Caki2 (cell line): ENCODE data around the gene HOXB3. TPM values are rescaled to one million over a fixed set of nuclear protein-coding genes. Genes with fewer than 3 reads are reported as not detected.

Source experiments
- DNase-seq: peaks from one replicate; pipeline ENCODE4 v3.0.0-alpha.2; 2015; ENCODE audit warnings: low read depth
- in situ Hi-C: cut with HindIII; loops from 2 replicates; pipeline ENCODE4 v1.10.0; 2016; ENCODE audit warnings: low sequenced_read_pairs, low pct_unique_long_range_greater_than_20kb, mixed read lengths
- total RNA-seq: library from RNA; depleted of rRNA; stranded (reverse); fragments of >200 nt; shearing (Covaris generic); gene quantifications from 2 replicates; pipeline ENCODE4 v1.2.3, GENCODE V29; 2014; ENCODE audit warnings: low replicate concordance; rRNA removed

The HOXB3 gene
- 1.1 and 15.0 TPM in 2 replicates for total RNA-seq

DNA sequence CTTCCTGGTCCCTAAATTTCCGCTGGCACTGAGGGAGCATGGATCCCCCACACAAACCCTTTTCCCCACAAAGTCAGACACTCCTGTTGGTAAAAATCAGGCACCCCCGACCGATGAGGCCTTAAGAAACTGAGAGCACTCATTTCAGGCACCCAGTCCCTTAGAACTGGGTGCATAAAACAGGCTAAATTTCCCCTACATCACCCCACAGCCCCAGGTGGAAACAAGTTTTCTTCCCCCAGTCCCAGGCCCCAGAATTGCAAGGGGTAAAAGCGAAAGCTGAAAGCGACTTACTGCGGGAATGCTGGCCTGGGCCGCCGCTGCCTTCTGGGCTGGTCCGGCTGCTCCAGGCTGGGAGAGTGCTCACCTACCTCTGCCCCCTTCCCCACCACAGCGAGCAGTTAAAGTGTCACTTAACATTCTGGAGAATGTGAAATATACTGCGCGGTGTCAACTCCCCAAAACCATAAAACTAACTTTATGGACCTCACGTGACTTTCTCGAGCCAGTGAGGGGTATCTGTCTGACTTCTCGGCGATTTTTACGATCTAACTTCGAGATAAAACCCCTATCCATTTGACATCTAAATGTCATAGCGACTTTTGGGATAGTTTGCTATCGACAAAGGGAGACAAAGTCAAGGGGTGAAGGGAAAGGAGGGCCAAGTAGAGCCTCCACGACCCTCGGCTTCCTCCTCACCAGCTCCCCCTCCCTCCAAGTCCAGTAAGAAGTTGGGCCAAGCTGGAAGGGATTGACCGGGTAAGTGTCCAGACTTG is at the start of gene HOXB3:
TSS of gene HOXB3 (minus strand) at position 411 of the 776 bp plus-strand sequence. CDS start 37,767 bp downstream, outside the sequence.
- in situ Hi-C loops, result no loop called here
- DNase-seq, result no peak

- DNase-seq, result no peak
- in situ Hi-C loops, result no loop called here
These were observed 49.1 kb upstream of the HOXB3 start for GRCh38 chr17:48639136-48639535.

DNA sequence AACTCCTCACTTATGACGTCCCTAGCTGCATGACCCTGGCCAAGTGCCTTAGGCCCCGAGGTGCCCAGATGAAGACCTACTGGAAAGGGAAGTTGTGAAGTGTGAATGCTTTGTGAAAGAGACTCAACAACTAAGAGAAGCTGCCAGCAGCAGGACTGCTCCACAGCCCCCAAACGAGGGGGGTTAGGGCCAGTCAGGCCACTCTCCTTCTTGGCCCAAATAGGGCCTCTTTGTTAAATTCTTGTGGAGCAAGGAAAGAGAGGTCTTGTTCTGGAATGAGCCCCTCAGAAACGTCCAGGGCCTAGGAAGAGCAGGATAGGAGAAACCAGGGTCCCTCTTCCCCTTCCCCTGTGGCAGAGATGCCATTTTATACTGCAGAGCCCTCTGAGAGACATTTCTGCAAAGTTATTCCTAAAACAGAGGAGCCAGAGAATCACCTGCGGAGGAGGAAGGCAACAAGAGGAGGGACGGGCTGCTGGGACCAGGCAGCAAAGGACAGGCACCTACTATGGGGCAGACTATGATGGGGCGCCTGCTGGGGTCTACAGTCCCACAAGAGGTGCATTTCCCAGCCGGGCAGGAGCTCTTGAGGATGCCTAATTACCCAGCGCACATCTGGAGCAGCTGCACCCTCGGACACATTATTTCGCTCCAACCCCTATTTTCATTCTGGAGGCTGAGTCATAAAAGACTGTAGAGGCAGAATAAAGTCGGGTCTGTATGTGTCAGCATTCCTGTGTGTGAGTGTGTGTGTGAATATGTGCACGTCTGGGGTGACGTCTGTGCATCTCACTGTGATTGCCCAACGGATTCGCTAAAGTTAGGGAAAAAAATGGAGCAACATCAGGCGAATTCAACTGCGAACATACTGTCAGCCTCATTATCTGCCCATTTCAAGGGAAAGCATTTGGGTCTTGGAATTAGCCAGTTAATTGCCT is 47.6 kb upstream of the HOXB3 start:
- no peak for DNase-seq
- in situ Hi-C loops, result no loop called here

GRCh38 chr17:48636177-48637018 is 46.4 kb upstream of the HOXB3 start:
- peak; percentile 74 for DNase-seq
- in situ Hi-C loops, result no loop called here

DNA sequence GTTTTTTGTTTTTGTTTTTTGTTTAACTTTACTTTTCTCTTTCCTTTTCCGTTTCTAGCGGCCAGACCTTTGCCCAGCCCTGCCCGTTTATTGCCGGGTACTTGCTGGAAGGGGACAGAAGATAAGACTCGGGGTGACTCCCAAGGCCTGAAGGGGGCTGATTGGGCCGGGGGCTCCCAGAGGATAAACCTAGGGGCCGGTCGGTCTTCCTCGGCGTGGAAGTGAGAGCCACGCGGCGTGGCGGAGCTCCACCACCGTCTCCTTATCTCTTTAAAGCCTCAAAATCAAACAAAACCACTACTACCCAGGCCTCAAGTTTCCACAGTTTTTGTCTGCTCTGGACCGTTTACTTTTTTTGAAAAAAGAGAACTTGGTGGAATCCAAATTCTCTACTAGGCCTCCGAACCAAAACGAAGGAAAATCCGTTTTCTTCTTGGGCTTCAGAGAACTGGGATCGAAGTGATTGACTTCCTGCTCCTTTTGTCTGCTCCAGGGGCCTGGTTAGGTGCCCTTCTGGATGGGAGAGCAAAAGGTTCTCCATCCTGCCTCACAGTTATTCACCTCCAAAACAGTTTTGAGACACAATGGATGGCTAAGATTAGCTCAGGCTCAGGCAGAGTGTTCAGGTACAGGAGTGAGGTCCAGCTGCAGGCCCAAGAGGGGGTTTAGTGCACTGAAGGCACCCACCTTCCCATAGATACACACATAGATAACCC is 44.6 kb upstream of the HOXB3 start:
- no peak for DNase-seq
- in situ Hi-C loops, result no loop called here

GRCh38 chr17:48633266-48633677 is 43.2 kb upstream of the HOXB3 start:
- no peak for DNase-seq
- in situ Hi-C loops, result no loop called here

- DNase-seq, result no peak
- in situ Hi-C loops, result no loop called here
These were observed 42.7 kb upstream of the HOXB3 start for GRCh38 chr17:48632579-48633265.

DNA sequence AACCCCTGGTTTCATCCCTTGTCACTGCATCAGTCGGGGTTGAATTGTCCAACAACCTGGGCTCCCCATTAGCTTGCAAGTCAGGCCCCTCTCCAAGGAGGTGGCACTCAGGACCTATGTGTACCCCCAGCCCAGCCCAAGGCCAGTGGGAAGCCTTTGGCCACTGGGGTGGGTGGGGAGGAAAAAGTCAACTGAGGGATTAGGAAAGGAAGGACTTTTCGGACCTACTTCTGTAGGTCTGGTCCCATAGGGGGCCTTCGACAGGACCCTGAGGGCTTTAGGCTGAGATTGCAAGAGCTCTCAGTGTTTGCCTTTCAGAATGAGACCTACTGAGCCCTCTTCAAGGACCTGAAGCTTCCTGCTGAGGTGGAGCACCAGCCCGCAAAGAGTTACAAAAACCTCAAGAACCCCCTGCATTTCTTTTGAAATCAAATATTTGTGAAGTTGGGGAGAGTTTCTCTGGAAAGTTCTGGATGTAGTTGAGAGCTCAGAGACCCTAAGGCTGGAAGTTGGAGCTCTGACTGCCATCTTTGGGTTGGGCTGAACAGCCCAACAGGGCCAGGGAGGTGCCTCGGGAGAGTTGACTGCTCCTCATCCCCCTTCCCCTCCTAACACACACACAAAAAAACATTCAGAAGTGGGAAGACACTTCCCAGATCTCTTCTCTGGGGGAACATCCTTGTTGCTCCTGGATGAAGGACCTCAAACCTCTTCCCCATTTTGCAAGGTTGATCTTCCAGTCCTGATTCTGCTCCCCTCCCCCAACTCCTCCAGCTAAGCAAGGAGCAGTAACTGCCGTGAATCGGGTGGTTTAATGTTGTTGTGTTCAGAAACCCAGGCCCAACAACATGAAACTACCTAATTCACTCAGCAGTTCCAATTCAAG is 41.9 kb upstream of the HOXB3 start:
- DNase-seq, result no peak
- in situ Hi-C loops, result no loop called here

- no peak for DNase-seq
- in situ Hi-C loops, result no loop called here
These were observed 41.1 kb upstream of the HOXB3 start for GRCh38 chr17:48630925-48631692.

GRCh38 chr17:48630009-48630924 is 40.2 kb upstream of the HOXB3 start:
- in situ Hi-C loops, result no loop called here
- DNase-seq, result no peak

DNA sequence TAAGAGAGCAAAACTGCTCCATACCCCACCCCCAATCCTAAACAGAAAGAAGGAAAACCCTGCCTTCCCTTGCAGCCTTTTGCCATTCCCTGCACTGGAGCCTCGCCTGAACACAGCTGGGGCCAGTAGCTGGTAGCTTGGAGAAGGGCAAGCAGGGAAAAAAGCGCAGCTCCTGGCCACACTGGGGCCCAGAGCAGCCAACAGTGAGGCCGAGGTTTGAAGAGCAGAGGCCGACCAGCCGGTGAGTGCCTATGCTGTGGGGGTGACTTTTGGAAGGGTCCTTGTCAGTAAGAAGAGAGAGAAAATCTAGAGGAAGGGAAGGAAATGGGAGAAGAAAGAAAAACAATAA is 39.3 kb upstream of the HOXB3 start:
- in situ Hi-C loops, result no loop called here
- no peak for DNase-seq

- in situ Hi-C loops, result no loop called here
- no peak for DNase-seq
These were observed 38.8 kb upstream of the HOXB3 start for GRCh38 chr17:48628649-48629410.

DNA sequence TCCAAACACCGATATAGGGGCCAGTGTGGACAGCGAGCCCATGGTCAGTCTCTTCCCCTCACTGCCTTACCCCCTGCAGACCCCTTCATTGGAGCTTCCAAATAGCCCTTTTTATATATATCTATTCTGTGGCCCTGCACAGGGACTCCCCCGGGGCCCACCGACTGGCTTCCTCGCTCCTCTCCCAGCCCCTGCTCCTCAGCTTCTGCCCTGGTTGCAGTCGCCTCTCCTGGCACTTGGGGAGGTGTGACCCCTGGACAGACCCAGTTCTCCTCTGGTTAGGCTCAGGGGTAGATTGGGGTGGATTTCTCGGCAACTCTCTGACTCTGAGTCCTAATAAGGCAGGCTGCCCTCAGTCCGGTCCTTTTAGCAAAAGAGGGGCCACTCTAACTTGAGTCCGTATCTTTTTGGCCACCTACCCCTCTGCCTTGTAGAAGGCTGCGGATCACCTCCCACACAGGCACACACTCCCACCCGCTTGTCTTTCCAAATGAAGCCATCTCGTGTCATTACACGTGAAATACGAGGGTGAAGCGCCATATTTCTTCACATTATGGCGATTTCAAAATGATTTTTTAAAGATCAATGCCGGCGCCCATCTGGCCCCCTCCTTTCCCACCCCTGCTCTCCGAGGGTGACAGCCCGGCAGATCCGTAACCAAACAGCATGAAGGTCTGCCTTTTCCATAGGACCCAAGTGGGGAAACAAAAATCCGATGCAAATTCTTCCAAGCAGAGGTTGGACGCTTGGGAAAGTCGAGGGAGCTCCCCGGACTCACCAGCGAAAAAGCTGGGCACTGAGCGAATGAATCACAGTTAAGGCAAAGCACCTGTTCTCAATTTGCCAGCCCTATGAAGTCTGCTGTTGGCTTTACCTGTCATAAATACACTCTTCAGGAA is 37.8 kb upstream of the HOXB3 start:
- DNase-seq, result no peak
- in situ Hi-C loops, result no loop called here
